ENCODE results near the gene AGGF1.

AGGF1 gene

DNA sequence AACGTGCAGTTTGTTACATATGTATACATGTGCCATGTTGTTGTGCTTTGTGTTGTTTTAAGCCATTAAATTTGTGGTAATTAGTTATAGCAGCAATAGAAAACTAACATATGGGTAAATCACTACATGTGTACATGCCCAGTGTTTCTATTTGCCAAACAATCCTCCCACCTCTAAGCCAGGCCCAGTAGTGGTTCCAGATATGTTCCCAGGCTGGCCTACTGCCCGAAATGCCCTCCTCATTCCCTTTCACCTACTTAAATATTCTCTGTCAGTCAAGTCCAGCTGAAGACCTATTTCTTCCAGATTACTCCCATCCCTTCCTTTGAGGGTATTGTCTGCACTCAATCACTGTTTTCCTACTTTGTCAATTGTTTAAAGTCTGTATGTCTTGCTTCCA, 24.1 kb upstream of the AGGF1 start:
- Histone ChIP-seq H3K36me3 (replicated peaks; ENCODE audit: low read depth, low read length) (no peaks in the 10 kb centered on the region), H3K27me3 (ENCODE audit: low read depth, low read length) (no peaks in the 10 kb centered on the region), H3K4me1 (ENCODE audit: low read length) (no peaks in the 10 kb centered on the region), H3K27ac (ENCODE audit: low read length) (no peak overlapping the region), H3K79me2 (ENCODE audit: low read length) (no peaks in the 10 kb centered on the region), H3K9ac (ENCODE audit: low read length) (no peak overlapping the region), H4K20me1 (ENCODE audit: insufficient read depth, low read length) (no peaks in the 10 kb centered on the region), H3K4me3 (ENCODE audit: low read length) (no peak overlapping the region), H2AFZ (ENCODE audit: low read depth, low read length) (no peak overlapping the region), H3K4me2 (ENCODE audit: low read length) (no peak overlapping the region), H3K9me3 (ENCODE audit: insufficient read depth, low read length) (no peaks in the 10 kb centered on the region)
- TF ChIP-seq, protein P1, sequence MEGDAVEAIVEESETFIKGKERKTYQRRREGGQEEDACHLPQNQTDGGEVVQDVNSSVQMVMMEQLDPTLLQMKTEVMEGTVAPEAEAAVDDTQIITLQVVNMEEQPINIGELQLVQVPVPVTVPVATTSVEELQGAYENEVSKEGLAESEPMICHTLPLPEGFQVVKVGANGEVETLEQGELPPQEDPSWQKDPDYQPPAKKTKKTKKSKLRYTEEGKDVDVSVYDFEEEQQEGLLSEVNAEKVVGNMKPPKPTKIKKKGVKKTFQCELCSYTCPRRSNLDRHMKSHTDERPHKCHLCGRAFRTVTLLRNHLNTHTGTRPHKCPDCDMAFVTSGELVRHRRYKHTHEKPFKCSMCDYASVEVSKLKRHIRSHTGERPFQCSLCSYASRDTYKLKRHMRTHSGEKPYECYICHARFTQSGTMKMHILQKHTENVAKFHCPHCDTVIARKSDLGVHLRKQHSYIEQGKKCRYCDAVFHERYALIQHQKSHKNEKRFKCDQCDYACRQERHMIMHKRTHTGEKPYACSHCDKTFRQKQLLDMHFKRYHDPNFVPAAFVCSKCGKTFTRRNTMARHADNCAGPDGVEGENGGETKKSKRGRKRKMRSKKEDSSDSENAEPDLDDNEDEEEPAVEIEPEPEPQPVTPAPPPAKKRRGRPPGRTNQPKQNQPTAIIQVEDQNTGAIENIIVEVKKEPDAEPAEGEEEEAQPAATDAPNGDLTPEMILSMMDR (IDR thresholded peaks at IDR 0.05; ENCODE audit: low read depth, low read length): no peak
- TF ChIP-seq EZH2phosphoT487 (IDR thresholded peaks at IDR 0.05; ENCODE audit: low read depth): no peak

DNA sequence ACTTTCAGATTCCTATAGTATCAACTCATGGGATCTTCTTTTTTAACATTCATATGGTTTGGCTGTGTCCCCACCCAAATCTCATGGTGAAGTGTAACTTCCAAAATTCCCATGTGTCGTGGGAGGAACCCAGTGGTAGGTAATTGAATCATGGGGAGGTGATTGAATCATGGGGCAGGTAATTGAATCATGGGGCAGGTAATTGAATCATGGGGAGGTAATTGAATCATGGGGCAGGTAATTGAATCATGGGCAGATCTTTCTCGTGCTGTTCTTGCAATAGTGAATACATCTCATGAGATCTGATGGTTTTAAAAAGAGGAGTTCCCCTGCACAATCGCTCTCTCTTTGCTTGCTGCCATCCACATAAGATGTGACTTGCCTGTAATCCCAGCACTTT, 21.8 kb upstream of the AGGF1 start:
- H3K36me3 ChIP-seq (replicated peaks; ENCODE audit: low read depth, low read length): no peaks in the 10 kb centered on the region
- no peak overlapping the region for H3K27ac ChIP-seq (ENCODE audit: low read length)
- TF ChIP-seq, protein P1 (IDR thresholded peaks at IDR 0.05; ENCODE audit: low read depth, low read length): no peak
- no peak for TF ChIP-seq EZH2phosphoT487 (IDR thresholded peaks at IDR 0.05; ENCODE audit: low read depth)
- H3K4me1 ChIP-seq (ENCODE audit: low read length): no peaks in the 10 kb centered on the region
- no peaks in the 10 kb centered on the region for H3K9me3 ChIP-seq (ENCODE audit: insufficient read depth, low read length)
- H3K4me3 ChIP-seq (ENCODE audit: low read length): no peak overlapping the region
- H3K79me2 ChIP-seq (ENCODE audit: low read length): no peaks in the 10 kb centered on the region
- H3K4me2 ChIP-seq (ENCODE audit: low read length): no peak overlapping the region
- no peak overlapping the region for H3K9ac ChIP-seq (ENCODE audit: low read length)
- H4K20me1 ChIP-seq (ENCODE audit: insufficient read depth, low read length): no peaks in the 10 kb centered on the region
- H3K27me3 ChIP-seq (ENCODE audit: low read depth, low read length): no peaks in the 10 kb centered on the region
- no peak overlapping the region for H2AFZ ChIP-seq (ENCODE audit: low read depth, low read length)

DNA sequence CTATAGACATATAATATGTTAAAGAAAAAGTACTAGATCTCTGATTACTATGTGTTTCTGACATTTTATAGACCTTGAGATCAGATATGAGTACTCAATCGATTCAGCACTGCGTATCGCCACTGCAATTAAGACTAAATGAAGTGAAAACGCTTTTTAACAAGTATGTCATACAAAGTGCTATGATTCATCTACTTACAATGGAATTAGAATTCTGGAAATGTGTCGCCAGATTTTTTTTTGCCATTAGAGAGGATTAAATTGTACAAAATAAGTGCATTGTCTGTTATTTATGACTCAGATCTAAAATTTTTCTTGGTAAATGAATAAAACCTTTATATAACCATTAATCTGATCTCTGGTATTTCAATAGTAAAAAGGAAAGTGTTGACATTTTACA, 20.0 kb upstream of the AGGF1 start:
- no peak overlapping the region for H3K27ac ChIP-seq (ENCODE audit: low read length)
- H3K4me2 ChIP-seq (ENCODE audit: low read length): no peak overlapping the region
- no peaks in the 10 kb centered on the region for H3K9me3 ChIP-seq (ENCODE audit: insufficient read depth, low read length)
- no peaks in the 10 kb centered on the region for H3K36me3 ChIP-seq (replicated peaks; ENCODE audit: low read depth, low read length)
- H4K20me1 ChIP-seq (ENCODE audit: insufficient read depth, low read length): no peaks in the 10 kb centered on the region
- H3K79me2 ChIP-seq (ENCODE audit: low read length): no peaks in the 10 kb centered on the region
- H3K27me3 ChIP-seq (ENCODE audit: low read depth, low read length): no peaks in the 10 kb centered on the region
- no peak overlapping the region for H3K9ac ChIP-seq (ENCODE audit: low read length)
- no peak overlapping the region for H2AFZ ChIP-seq (ENCODE audit: low read depth, low read length)
- no peak overlapping the region for H3K4me3 ChIP-seq (ENCODE audit: low read length)
- no peaks in the 10 kb centered on the region for H3K4me1 ChIP-seq (ENCODE audit: low read length)
- TF ChIP-seq, protein P1 (IDR thresholded peaks at IDR 0.05; ENCODE audit: low read depth, low read length): no peak
- TF ChIP-seq EZH2phosphoT487 (IDR thresholded peaks at IDR 0.05; ENCODE audit: low read depth): no peak

DNA sequence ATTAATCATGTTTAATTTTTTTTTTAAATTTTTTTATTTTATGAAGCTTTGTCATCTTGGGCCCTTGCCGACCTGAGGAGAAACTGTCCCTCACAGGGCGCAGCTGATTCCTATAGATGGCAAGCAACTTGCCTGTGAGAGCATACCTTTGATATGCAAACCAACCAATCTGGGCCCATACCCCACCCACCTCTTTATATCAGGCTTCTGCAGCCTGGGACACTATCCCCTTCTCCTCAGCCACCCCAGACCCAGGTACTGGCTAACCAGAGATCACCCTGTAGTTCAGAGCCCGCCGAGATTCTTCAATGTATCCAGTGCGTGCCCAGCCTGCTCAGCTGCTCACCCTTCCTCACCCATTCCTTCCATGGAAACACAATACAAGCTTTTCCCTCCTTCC, 18.7 kb upstream of the AGGF1 start:
- Histone ChIP-seq H3K4me2 (ENCODE audit: low read length) (no peak overlapping the region), H3K4me1 (ENCODE audit: low read length) (no peaks in the 10 kb centered on the region), H3K9me3 (ENCODE audit: insufficient read depth, low read length) (no peaks in the 10 kb centered on the region), H3K27ac (ENCODE audit: low read length) (no peak overlapping the region), H3K9ac (ENCODE audit: low read length) (no peak overlapping the region), H3K36me3 (replicated peaks; ENCODE audit: low read depth, low read length) (no peaks in the 10 kb centered on the region), H3K4me3 (ENCODE audit: low read length) (no peak overlapping the region), H3K27me3 (ENCODE audit: low read depth, low read length) (no peaks in the 10 kb centered on the region), H4K20me1 (ENCODE audit: insufficient read depth, low read length) (no peaks in the 10 kb centered on the region), H3K79me2 (ENCODE audit: low read length) (no peaks in the 10 kb centered on the region), H2AFZ (ENCODE audit: low read depth, low read length) (no peak overlapping the region)
- no peak for TF ChIP-seq EZH2phosphoT487 (IDR thresholded peaks at IDR 0.05; ENCODE audit: low read depth)
- TF ChIP-seq, protein P1 (IDR thresholded peaks at IDR 0.05; ENCODE audit: low read depth, low read length): no peak
